SU-DHL-6 (cell line): ENCODE measurements around the gene PCYOX1L.

Source experiments
- H2AFZ ChIP-seq: fragments of 200-600 bp; sonication (generic); 2 replicates; pipeline ENCODE4 v1.6.1; 2014; ENCODE audit warnings: low read depth, mild to moderate bottlenecking, moderate library complexity, mixed read lengths, antibody characterized with exemption, low read length; ENCODE audit not compliant: severe bottlenecking
- H3F3A ChIP-seq: fragments of 200-600 bp; shearing (Covaris generic); 2 replicates; pipeline ENCODE4 v1.6.0; 2016; ENCODE audit warnings: antibody characterized with exemption, mild to moderate bottlenecking; ENCODE audit not compliant: insufficient read depth
- H3K27ac ChIP-seq: fragments of 200-600 bp; sonication (generic); 2 replicates; pipeline ENCODE4 v1.5.1; 2016; ENCODE audit warnings: low read depth, mild to moderate bottlenecking, low read length, moderate library complexity, mixed read lengths
- H3K27me3 ChIP-seq: fragments of 200-600 bp; sonication (generic), shearing (Covaris generic); 2 replicates; pipeline ENCODE4 v1.6.0; 2014; ENCODE audit warnings: mild to moderate bottlenecking, low read length
- H3K36me3 ChIP-seq: fragments of 200-600 bp; sonication (generic); 2 replicates; pipeline ENCODE4 v1.6.1; 2014; ENCODE audit warnings: mild to moderate bottlenecking, low read length, mixed read lengths
- H3K4me2 ChIP-seq: fragments of 300-600, 200-600 bp; shearing (Covaris generic), sonication (generic); 2 replicates; pipeline ENCODE4 v1.6.0; 2014; ENCODE audit warnings: low read length, low read depth, mild to moderate bottlenecking; ENCODE audit not compliant: poor library complexity, severe bottlenecking
- H3K4me3 ChIP-seq: fragments of 200-600 bp; sonication (generic); 2 replicates; pipeline ENCODE4 v1.5.1; 2014; ENCODE audit warnings: antibody characterized with exemption, low read length, mild to moderate bottlenecking, mixed read lengths; ENCODE audit not compliant: insufficient read depth, poor library complexity, severe bottlenecking
- H3K79me2 ChIP-seq: fragments of 200-600 bp; sonication (generic); 2 replicates; pipeline ENCODE4 v1.6.1; 2014; ENCODE audit warnings: mild to moderate bottlenecking, low read length, moderate library complexity; ENCODE audit not compliant: insufficient read depth
- H3K9ac ChIP-seq: fragments of 200-600 bp; sonication (generic); 2 replicates; pipeline ENCODE4 v1.7.0; 2014; ENCODE audit warnings: mild to moderate bottlenecking, low read length
- H3K9me2 ChIP-seq: fragments of 200-600 bp; sonication (generic); replicated peaks from 2 replicates; pipeline ENCODE4 v1.6.1; 2014; ENCODE audit warnings: low read length; ENCODE audit not compliant: insufficient read depth
- H3K9me3 ChIP-seq: fragments of 200-600 bp; sonication (generic); 2 replicates; pipeline ENCODE4 v1.6.1; 2014; ENCODE audit warnings: low read length, mixed read lengths; ENCODE audit not compliant: insufficient read depth
- H4K20me1 ChIP-seq: fragments of 200-600 bp; sonication (generic); 2 replicates; pipeline ENCODE4 v1.6.1; 2014; ENCODE audit warnings: low read depth, mild to moderate bottlenecking, antibody characterized with exemption, low read length, moderate library complexity, mixed read lengths
- EZH2phosphoT487 ChIP-seq: fragments of 200-600 bp; sonication (generic), shearing (Covaris generic); conservative IDR thresholded peaks from 2 replicates; pipeline ENCODE4 v1.6.1; 2018; ENCODE audit warnings: mild to moderate bottlenecking, antibody characterized with exemption, low read length, moderate library complexity, mixed read lengths
- TF ChIP-seq, protein P1 (sequence below): fragments of 200-600 bp; sonication (generic); IDR thresholded peaks from one replicate; pipeline ENCODE4 v1.5.1; 2017; ENCODE audit warnings: antibody characterized with exemption, mild to moderate bottlenecking, low read length, moderate library complexity; ENCODE audit not compliant: insufficient read depth, poor library complexity, severe bottlenecking

PCYOX1L gene

GRCh38 chr5:149315753-149316152 is 42.1 kb upstream of the PCYOX1L start:
- Histone ChIP-seq H3K9me3 (no peaks in the 10 kb centered on the region), H3K9me2 (no peaks in the 10 kb centered on the region), H3K36me3 (no peaks in the 10 kb centered on the region), H3K4me3 (no peak overlapping the region), H3K9ac (no peak overlapping the region), H2AFZ (no peak overlapping the region), H3F3A (no peaks in the 10 kb centered on the region), H3K27ac (no peak overlapping the region), H3K27me3 (no peaks in the 10 kb centered on the region), H3K4me2 (no peak overlapping the region), H4K20me1 (no peaks in the 10 kb centered on the region), H3K79me2 (no peaks in the 10 kb centered on the region)
- no peak for TF ChIP-seq EZH2phosphoT487
- TF ChIP-seq, protein P1, sequence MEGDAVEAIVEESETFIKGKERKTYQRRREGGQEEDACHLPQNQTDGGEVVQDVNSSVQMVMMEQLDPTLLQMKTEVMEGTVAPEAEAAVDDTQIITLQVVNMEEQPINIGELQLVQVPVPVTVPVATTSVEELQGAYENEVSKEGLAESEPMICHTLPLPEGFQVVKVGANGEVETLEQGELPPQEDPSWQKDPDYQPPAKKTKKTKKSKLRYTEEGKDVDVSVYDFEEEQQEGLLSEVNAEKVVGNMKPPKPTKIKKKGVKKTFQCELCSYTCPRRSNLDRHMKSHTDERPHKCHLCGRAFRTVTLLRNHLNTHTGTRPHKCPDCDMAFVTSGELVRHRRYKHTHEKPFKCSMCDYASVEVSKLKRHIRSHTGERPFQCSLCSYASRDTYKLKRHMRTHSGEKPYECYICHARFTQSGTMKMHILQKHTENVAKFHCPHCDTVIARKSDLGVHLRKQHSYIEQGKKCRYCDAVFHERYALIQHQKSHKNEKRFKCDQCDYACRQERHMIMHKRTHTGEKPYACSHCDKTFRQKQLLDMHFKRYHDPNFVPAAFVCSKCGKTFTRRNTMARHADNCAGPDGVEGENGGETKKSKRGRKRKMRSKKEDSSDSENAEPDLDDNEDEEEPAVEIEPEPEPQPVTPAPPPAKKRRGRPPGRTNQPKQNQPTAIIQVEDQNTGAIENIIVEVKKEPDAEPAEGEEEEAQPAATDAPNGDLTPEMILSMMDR: no peak

- no peaks in the 10 kb centered on the region for H3K9me2 ChIP-seq
- H3K79me2 ChIP-seq: no peaks in the 10 kb centered on the region
- H4K20me1 ChIP-seq: no peaks in the 10 kb centered on the region
- no peaks in the 10 kb centered on the region for H3K9me3 ChIP-seq
- no peak overlapping the region for H3K4me3 ChIP-seq
- H2AFZ ChIP-seq: peak overlapping the region; percentile 50
- no peak overlapping the region for H3K4me2 ChIP-seq
- no peaks in the 10 kb centered on the region for H3F3A ChIP-seq
- TF ChIP-seq, protein P1: peak; percentile 59
- no peak for TF ChIP-seq EZH2phosphoT487
- no peaks in the 10 kb centered on the region for H3K36me3 ChIP-seq
- no peaks in the 10 kb centered on the region for H3K27me3 ChIP-seq
- no peak overlapping the region for H3K27ac ChIP-seq
- no peak overlapping the region for H3K9ac ChIP-seq
Measured at GRCh38 chr5:149317281-149318048, 40.4 kb upstream of the PCYOX1L start.

- H3K4me3 ChIP-seq: no peak overlapping the region
- H2AFZ ChIP-seq: no peak overlapping the region
- no peaks in the 10 kb centered on the region for H3K27me3 ChIP-seq
- H3K27ac ChIP-seq: no peak overlapping the region
- H3K9me2 ChIP-seq: no peaks in the 10 kb centered on the region
- H3K9me3 ChIP-seq: no peaks in the 10 kb centered on the region
- no peaks in the 10 kb centered on the region for H3F3A ChIP-seq
- no peak overlapping the region for H3K9ac ChIP-seq
- H3K36me3 ChIP-seq: no peaks in the 10 kb centered on the region
- H3K4me2 ChIP-seq: no peak overlapping the region
- no peak for TF ChIP-seq EZH2phosphoT487
- TF ChIP-seq, protein P1: no peak
- no peaks in the 10 kb centered on the region for H4K20me1 ChIP-seq
- H3K79me2 ChIP-seq: no peaks in the 10 kb centered on the region
Measured at GRCh38 chr5:149319174-149319573, 38.7 kb upstream of the PCYOX1L start.
